Measurements from ENCODE around the gene PAAF1.

The PAAF1 gene

DNA sequence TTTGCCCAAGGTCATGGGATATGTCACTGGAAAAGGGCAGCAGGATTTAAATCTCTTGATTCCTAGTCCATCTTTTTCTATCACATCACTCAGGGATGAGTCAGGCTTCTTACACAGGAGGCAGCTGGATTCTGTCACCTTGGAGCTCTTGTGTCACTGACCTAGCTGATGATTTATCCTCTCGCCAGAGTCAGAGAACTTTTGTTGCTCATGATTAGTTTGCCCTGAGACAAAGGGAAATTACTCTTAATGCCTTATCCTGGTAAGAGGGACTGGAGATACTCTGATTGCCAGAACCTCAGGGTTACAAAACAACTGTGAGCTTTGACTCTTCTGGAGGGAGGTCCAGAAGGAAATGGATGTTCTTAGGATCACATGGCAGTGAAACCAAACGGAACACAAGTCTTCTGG, 10.2 kb upstream of the PAAF1 start:
- DNase-seq (ENCODE audit: low read depth in 2 of 2): peak; percentile 91 to 97
- no peak overlapping the region for H3K4me3 ChIP-seq (replicated peaks in 1 of 2; ENCODE audit: low read depth in 2 of 2, low read length in 2 of 2)
- TF ChIP-seq, protein P1, sequence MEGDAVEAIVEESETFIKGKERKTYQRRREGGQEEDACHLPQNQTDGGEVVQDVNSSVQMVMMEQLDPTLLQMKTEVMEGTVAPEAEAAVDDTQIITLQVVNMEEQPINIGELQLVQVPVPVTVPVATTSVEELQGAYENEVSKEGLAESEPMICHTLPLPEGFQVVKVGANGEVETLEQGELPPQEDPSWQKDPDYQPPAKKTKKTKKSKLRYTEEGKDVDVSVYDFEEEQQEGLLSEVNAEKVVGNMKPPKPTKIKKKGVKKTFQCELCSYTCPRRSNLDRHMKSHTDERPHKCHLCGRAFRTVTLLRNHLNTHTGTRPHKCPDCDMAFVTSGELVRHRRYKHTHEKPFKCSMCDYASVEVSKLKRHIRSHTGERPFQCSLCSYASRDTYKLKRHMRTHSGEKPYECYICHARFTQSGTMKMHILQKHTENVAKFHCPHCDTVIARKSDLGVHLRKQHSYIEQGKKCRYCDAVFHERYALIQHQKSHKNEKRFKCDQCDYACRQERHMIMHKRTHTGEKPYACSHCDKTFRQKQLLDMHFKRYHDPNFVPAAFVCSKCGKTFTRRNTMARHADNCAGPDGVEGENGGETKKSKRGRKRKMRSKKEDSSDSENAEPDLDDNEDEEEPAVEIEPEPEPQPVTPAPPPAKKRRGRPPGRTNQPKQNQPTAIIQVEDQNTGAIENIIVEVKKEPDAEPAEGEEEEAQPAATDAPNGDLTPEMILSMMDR (IDR thresholded peaks at IDR 0.05; ENCODE audit: low read depth, low read length): no peak

DNA sequence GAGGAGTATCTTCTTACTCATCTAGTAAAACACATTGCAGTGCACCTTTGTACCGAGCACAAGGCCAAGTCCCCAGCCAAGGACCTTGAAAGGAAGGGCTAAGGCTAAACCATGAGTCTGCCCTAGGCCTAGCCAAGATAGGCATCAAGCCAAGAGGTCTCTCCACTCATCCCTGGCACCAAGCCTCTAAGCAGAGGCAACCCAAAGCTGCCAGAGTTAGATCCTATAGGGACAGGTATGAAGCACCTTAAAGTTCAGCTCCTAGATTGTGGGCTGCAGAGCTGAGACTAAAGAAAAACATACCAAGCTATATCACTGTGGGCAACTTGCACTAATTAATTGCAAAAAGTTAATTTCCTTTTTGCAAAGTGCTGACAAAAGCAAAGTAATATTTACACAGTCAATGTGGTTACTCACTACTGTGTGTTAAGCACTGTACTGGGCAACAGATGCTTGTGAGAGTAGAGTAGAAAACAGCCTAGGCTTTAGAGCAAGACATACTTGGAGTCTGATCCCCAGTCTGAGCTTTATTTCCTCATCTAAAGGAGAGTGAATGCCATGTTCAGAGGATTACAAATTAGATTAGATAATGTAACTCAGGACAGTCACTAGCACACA, 7.4 kb upstream of the PAAF1 start:
- peak in 1 of 2 donors; percentile 15 for DNase-seq (ENCODE audit: low read depth in 2 of 2)
- TF ChIP-seq, protein P1 (IDR thresholded peaks at IDR 0.05; ENCODE audit: low read depth, low read length): no peak
- no peak overlapping the region for H3K4me3 ChIP-seq (replicated peaks in 1 of 2; ENCODE audit: low read depth in 2 of 2, low read length in 2 of 2)

DNA sequence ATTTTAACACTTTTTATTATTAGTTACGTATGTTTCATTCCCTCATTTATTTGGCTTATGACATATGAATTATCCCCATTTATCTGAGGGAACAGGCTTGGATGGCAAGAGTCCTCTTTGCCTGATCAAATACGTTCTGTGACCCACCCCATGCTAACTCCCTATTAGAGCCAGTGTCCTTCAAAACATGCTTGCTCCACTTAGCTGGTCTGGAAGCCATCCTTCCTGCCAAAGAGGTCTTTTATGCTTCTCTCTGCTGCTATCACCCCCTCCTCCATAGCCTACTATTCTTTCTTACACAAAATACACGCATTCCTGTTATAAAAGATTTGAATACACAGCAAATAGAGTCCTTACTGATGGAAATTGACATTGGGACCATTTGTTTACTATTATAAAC, 6.5 kb upstream of the PAAF1 start:
- no peak for DNase-seq (ENCODE audit: low read depth in 2 of 2)
- no peak overlapping the region for H3K4me3 ChIP-seq (replicated peaks in 1 of 2; ENCODE audit: low read depth in 2 of 2, low read length in 2 of 2)
- TF ChIP-seq, protein P1 (IDR thresholded peaks at IDR 0.05; ENCODE audit: low read depth, low read length): no peak

DNA sequence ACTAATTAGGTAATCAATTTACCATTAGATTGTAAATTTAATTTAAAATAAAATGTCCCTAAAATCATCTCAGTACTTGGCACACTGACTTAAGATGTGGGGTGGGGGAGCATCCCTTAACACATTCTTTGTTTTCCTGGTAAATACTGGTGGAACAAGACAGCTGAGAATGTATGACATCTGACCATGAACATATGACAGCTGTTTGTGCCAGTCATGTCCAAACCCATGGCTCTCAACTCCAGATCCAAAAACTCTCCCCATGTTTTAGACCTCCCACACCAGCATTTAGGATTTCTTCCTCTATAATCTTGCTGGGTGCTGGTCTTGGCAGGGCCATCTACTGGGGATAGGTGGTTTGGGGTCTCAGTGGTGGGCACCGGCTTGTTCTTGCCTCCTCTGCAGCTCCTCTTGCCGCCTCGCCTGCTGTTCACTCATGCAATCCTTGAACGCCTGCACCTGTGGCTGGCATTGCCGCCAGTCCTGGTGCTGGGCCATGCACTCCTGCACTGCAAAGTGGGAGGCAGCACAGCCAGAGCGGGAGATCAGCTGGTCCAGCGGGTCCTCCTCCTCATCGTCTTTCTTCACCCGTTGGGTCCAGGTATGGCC, 3.9 kb upstream of the PAAF1 start:
- H3K4me3 ChIP-seq (replicated peaks in 1 of 2; ENCODE audit: low read depth in 2 of 2, low read length in 2 of 2): no peak overlapping the region
- DNase-seq (ENCODE audit: low read depth in 2 of 2): no peak
- TF ChIP-seq, protein P1 (IDR thresholded peaks at IDR 0.05; ENCODE audit: low read depth, low read length): no peak

DNA sequence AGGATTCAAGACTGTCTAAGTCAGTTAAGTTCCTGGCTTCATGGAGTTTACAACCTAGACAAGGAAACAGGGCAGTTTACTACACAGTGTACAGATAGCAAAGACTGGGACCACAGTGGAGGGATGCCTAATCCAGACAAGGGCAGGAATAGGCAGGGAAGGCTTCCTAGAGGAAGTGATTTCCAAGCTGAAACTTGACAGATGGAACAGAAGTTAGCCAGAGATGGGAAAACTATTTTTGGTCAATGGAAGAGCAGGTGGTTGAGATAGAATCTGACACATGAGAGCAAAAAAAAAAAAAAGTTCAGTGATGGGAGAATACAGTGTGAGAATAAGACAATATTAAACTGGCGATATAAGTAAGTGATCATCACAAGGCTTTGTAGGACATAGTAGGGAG, 1.4 kb upstream of the PAAF1 start:
- TF ChIP-seq, protein P1 (IDR thresholded peaks at IDR 0.05; ENCODE audit: low read depth, low read length): no peak

DNA sequence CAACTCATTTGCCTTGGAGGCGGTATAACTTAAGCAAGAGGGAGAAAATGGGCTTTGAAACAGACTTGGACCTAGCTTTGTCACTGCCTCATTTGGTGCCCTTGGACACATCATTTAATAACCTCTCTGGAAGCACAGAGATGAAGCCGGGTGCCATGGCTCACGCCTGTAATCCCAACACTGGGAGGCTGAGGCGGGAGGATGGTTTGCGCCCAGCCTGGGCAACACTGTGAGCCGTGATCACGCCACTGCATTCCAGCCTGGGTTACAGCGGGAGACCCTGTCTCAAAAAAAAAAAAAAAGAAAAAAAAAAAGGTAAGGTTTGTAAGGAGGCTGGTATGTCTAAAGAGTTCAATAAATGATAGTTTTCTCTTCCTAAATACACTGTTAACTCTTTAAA, 959 bp upstream of the PAAF1 start:
- no peak for DNase-seq (ENCODE audit: low read depth in 2 of 2)
- peak overlapping the region; percentile 81 to 94 for H3K4me3 ChIP-seq (replicated peaks in 1 of 2; ENCODE audit: low read depth in 2 of 2, low read length in 2 of 2)
- TF ChIP-seq, protein P1 (IDR thresholded peaks at IDR 0.05; ENCODE audit: low read depth, low read length): no peak

More for the DNA sequence above, 1.4 kb upstream of the PAAF1 start:
- H3K4me3 ChIP-seq (replicated peaks in 1 of 2; ENCODE audit: low read depth in 2 of 2, low read length in 2 of 2): peak overlapping the region; percentile 81 to 94
- DNase-seq (ENCODE audit: low read depth in 2 of 2): no peak

Measured in cardiac fibroblast (primary cell).